ENCODE data around the gene SRSF4. TPM values are rescaled to one million over a fixed set of nuclear protein-coding genes. Genes with fewer than 3 reads are reported as not detected.

The SRSF4 gene
- total RNA-seq, 1 donor from 2014 or later: 85.3 TPM

Other genes starting within 250 kb of the SRSF4 start
- 4.5 and 8.3 TPM in 2 replicates for gene TMEM200B, start 58.0 kb downstream of the SRSF4 start, total RNA-seq (ENCODE audit: low replicate concordance)
- 28.7 and 30.5 TPM in 2 replicates for gene MECR, start 49.0 kb upstream of the SRSF4 start, total RNA-seq (ENCODE audit: low replicate concordance)
- 66.6 and 129 TPM in 2 replicates for gene PTPRU, start 54.6 kb upstream of the SRSF4 start, total RNA-seq (ENCODE audit: low replicate concordance)